GM19351 (cell line): Measurements from ENCODE around the gene CXCR4.

Experiments
- ATAC-seq: cut with Tn5 transposase; IDR thresholded peaks from one replicate; pipeline ENCODE4 v1.9.1; 2021; ENCODE audit warnings: mild to moderate bottlenecking, moderate library complexity; ENCODE audit not compliant: unreplicated experiment

Gene CXCR4

GRCh38 chr2:136131961-136132824 is 14.2 kb upstream of the CXCR4 start:
- ATAC-seq: peak; percentile 76

DNA sequence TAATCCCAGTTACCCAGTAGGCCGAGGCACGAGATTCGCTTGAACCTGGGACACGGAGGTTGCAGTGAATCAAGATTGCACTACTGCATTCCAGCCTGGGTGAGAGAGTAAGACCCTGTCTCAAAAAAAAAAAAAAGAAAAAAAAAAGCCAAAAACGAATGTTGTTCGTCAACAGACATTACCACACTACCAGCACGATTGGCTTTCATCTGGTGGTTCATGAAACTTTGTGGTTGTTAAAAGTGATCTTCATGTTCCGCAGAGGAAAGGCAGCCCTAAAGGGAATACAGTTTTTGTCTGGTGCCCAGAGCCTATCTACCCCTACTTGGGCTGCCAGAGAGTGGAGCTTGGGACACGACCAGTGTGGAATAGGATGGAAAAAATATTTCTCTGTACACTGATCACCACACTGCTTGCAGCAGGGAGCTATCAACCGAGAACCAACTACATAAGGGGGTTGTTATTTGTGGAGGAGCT is 13.6 kb upstream of the CXCR4 start:
- peak; percentile 6 for ATAC-seq

DNA sequence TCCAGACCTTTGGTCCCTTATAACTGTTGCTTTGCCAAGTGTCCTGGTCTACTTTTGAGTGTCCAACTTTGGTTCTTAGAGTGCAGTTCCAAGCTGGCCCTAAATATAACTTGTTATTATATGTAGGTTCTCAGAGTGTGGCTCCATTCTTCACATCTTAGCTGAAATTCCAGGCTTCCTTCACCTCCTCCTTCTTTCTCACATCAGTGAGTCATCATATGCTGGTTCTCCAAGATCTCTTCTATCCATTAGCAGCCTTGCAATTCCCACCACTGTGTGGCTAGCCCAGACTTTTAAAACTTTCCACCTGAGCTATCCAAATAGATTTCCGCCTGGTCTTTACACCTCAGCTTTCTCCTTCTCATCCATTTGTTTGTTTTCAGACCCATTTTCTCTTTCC is 12.6 kb upstream of the CXCR4 start:
- no peak for ATAC-seq

GRCh38 chr2:136130045-136130444 is 12.1 kb upstream of the CXCR4 start:
- no peak for ATAC-seq

DNA sequence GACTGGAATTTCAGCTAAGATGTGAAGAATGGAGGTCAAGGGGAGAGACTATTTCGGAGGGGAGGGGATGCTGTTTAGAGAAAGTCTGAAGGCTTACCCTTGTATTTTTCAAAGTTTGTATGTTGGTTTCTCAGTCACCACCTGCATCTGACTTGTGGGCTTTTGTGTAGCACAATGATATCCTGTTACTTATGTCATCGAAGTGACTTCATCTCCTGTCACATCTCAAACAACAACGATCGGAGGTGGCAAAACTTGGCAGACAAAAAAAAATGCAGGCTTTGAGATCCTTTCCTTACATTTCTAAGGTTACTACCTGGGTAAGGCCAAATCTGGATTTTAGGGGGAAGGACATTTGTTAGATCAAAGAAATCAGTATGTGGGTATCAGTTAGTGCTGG is 11.7 kb upstream of the CXCR4 start:
- no peak for ATAC-seq

DNA sequence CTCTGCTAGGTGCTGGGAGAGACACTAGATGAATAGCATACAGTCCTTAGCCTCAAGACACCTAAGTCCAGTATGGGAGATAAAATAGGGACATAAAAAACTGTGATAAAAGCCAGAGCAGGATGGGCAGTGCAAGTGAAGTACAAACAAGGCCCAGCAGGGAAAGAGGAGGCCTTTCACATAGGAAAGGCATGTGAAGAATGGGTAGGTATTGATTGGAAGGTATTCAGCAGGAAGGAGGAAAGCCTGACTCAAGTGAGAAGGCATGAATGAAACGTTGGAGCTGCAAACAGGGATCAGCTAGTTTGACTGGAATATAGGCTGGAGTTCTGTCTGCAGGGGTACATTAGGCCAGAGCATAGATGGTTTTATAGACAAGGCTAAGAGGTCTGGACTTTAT is 11.0 kb upstream of the CXCR4 start:
- no peak for ATAC-seq

GRCh38 chr2:136128366-136128765 is 10.4 kb upstream of the CXCR4 start:
- ATAC-seq: no peak

DNA sequence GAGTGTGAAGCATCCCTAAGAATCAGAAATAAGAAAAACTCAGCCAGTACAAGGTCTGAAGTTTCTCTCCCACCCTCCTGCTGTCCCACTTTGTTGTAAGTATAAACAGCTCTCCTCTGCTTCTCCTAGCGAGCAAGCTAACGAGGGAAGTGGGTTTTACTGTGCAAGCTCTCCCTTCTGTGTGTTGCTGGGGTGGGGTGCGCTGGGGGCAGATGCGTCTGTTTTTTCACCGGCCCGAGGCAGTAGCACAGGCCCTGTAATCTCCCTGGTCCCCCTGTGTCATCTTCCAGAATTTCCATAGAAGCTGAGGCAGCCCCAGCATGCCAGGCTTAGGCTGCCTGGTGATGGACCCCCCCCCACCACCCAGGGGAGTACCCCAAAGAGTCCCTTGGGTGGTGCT is 9.4 kb upstream of the CXCR4 start:
- ATAC-seq: no peak

DNA sequence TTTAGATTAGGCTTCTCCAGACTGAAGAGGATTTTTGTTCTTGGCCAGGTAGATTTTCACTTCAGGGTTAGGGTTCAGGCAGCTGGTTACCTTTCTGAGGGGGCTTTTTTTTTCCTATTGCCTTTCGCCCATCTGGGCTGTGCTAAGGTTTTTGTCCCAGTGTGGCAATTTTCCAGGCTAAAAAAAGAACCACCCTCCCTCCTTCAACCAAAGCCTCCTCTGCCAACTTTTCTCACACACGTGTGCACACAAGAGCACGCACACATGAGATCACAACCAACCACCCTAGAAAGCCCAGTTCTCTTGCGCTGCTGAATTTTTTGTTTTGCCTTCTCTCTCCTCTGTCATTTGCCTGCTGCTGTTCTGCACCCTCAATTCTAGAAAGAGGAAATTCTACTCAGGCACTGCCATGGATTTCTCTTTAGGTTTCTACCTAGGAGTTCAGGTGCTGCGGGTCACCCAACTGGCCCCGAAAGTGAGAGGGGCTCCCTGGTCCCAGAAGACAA is 8.5 kb upstream of the CXCR4 start:
- ATAC-seq: no peak

- no peak for ATAC-seq
Measured at GRCh38 chr2:136126021-136126420, 8.1 kb upstream of the CXCR4 start.

DNA sequence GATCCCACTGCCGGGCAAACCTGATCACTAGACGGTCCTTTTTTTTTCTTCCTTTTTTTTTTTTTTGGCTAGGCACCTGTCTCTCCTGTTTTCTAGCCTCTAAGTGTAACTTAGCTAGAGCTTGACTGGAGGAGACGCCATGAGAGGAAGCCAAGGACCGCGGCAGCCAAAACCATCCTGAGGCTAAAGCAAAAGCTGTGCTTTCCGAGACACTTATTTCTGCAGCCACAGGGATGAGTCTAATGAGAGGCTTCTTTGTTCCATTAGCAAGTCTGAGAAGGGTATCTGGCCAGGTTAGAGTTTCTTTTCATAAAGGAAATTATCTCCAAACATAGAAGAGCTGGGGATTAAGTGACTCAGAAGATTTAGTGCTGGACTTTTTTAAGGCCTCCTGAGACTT is 7.3 kb upstream of the CXCR4 start:
- ATAC-seq: no peak

DNA sequence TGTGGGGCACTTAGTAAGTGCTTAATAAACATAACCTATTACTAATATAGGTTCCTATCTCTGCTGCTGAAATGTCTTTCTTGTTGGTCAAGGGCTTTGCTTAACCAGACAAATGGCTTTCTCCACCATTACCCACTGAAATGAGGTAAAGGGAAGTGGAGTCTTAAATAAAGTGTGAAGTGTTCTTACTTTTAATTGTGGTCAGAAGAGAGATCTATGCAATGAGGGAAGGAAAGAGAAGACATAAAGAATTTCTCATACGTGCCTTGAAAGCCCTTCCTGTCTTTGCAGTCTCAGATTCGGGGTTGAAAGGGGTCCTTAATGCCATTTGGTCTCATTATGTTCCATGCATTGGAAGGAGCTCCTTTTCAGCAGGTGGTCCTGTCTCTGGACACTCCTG is 6.9 kb upstream of the CXCR4 start:
- ATAC-seq: no peak

GRCh38 chr2:136122661-136123060 is 4.7 kb upstream of the CXCR4 start:
- ATAC-seq: no peak

DNA sequence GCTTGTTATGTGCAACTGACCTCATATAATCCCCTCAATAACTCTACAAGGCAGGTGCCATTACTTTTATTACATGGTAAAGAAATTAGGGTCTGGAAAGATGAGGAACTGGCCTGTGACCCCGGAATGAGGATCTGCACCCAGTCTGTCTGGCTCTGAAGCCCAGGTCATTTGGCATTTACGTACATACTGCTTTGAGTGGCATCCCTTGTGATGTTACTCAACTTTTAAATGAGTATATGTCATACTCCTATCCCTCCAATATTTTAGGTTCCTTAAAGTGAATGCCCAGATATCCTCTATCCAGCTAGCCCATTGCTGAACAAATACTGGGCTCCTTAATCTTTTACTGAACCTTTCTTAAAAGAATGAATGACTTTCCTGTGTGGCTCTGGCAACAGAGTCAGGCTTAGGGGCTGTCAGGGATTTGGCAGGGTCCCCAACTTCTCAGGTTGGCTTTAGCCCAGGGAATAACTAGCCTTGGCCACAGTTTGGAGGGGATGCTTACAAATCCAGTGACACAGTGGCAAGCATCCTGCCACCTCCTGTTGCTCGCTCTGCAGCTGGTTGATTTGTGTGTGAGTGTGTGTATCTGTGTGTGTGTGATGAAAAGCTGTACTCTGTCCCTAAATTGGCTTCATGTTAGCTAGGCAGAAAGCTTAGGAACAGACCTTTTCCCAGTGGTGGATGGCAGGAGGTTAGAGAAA is 3.4 kb upstream of the CXCR4 start:
- ATAC-seq: no peak

- no peak for ATAC-seq
Measured at GRCh38 chr2:136119717-136120675, 2.0 kb upstream of the CXCR4 start.

DNA sequence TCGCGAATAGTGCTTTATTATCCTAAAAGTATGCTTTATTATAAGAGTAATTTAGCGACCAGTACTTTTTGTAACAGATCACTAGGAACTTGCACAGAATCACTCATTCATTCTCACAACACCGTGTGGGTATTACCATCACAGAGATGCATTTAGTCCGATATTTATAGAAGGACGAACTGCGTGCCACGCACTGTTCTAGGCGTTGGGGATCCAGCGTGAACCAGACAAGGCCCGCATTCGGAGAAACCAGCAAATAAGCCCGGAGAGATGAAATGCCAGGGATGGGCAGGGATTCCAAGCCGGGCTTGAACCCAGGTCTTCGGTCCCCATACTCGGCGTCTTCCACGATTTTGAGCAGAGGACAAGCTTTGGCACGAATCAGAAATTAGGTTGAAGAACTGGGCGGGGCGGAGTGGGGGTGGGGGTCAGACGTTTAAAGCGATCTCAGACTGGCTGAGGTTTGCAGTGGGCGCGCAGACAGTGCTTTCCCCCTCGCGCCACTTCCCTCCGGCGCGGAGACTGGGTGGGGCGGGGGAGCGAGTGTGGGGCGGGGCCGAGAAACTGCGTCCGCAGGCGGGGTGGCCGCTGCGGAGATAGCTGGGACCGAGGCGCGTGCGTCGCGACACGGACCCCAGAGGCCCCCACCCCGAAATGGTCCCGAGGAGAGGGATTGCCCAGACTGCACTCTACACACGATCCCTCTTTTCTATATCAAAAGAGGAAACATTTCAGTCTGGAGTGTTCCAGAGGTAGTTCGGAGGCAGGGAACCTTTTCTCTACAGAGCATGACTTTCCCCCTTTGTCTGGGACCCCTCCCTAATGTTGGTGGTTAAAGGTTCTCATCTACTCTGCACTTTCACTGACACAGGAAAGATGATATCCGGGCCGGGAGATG is 1.1 kb upstream of the CXCR4 start:
- no peak for ATAC-seq

- ATAC-seq: peak; percentile 21
Measured at GRCh38 chr2:136117391-136117841, 533 bp downstream of the CXCR4 start.

DNA sequence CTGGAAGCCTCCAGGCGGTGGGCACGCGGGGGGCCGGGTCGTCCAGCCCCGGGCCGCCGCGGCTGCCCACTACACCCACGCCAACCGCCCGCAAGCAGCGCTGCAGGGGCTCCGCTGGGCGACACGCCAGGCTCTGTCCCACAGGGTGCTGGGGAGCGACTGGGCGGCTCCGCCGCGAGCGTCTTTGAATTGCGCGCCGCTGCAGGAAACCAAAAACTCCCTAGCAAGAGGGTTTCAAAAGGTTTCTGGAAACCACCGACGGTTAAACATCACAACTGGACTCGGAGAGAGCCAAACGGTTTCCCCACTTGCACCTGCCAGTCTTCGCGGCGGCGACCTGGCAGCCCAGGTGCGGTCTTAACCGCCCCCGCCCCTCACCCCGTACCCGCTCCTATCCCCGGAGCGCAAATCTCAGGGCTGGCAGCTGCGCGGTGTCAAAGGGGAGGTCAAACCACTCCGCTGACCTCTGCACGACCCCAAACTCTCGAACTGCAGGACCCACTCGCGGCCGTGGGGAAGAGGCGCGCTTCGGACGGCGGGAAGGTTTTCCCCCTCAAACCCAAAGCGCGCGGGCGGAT is 1.0 kb downstream of the CXCR4 start:
- peak; percentile 57 for ATAC-seq

DNA sequence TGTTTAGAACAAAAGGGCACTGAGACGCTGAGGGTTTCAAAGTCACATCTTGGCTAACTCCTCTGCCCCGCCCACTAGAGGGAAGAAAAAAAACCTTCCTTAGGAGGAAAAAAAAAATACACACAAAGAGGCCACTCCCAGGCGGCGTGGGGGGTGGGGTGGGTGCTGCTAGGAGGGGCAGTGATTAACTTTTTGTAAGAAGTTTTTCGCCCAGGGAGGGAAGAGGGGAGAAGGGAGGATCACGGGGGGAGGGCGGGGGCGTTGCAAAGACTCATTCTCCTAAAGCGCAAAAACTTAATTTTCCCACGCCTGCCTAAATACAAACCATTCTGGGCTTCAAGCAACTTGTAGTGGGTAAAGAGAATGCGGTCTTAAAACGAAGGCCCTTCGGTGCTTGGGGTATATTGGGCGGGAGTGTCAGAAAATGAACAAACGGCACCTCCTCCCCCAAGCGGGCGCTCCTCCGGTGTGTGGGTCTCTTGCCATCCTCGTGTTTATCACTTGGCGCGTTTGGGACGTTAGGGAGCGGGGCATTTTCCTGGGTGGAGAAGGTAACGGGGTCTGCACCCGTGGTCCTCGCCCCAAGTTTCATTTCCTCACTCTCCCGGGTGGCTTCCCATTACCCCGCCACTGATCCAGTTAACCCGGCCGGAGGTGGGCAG is 1.7 kb downstream of the CXCR4 start:
- peak; percentile 21 for ATAC-seq
